Measurements from ENCODE around the gene PPP1R13B.

PPP1R13B gene

GRCh38 chr14:103731916-103732867 lies 115.2 kb downstream of the PPP1R13B start:
- no peak overlapping the region for H3K9ac ChIP-seq (ENCODE audit: low read length)
- H3K4me3 ChIP-seq (ENCODE audit: low read length) = no peak overlapping the region
- H3K27ac ChIP-seq (ENCODE audit: low read depth, low read length) = no peak overlapping the region
- H3K36me3 ChIP-seq (ENCODE audit: control insufficient read depth, insufficient read depth, low read length) = peaks cover 39% of the 10 kb centered on the region
- H3K27me3 ChIP-seq (ENCODE audit: control insufficient read depth, insufficient read depth, low read length) = no peaks in the 10 kb centered on the region
- H3K4me1 ChIP-seq (ENCODE audit: control insufficient read depth, insufficient read depth, low read length) = peaks cover 3% of the 10 kb centered on the region

- H3K4me1 ChIP-seq (ENCODE audit: control insufficient read depth, insufficient read depth, low read length) = peaks cover 1% of the 10 kb centered on the region
- no peak overlapping the region for H3K27ac ChIP-seq (ENCODE audit: low read depth, low read length)
- no peak overlapping the region for H3K4me3 ChIP-seq (ENCODE audit: low read length)
- peaks cover 37% of the 10 kb centered on the region for H3K36me3 ChIP-seq (ENCODE audit: control insufficient read depth, insufficient read depth, low read length)
- no peaks in the 10 kb centered on the region for H3K27me3 ChIP-seq (ENCODE audit: control insufficient read depth, insufficient read depth, low read length)
- H3K9ac ChIP-seq (ENCODE audit: low read length) = no peak overlapping the region
Observed at GRCh38 chr14:103731481-103731880, 115.9 kb downstream of the PPP1R13B start.

- no peaks in the 10 kb centered on the region for H3K4me1 ChIP-seq (ENCODE audit: control insufficient read depth, insufficient read depth, low read length)
- H3K4me3 ChIP-seq (ENCODE audit: low read length) = no peak overlapping the region
- H3K27ac ChIP-seq (ENCODE audit: low read depth, low read length) = no peak overlapping the region
- H3K27me3 ChIP-seq (ENCODE audit: control insufficient read depth, insufficient read depth, low read length) = no peaks in the 10 kb centered on the region
- no peak overlapping the region for H3K9ac ChIP-seq (ENCODE audit: low read length)
- H3K36me3 ChIP-seq (ENCODE audit: control insufficient read depth, insufficient read depth, low read length) = peaks cover 36% of the 10 kb centered on the region
Observed at GRCh38 chr14:103730490-103731035, 116.8 kb downstream of the PPP1R13B start.

- Histone ChIP-seq H3K27me3 (ENCODE audit: control insufficient read depth, insufficient read depth, low read length) (no peaks in the 10 kb centered on the region), H3K36me3 (ENCODE audit: control insufficient read depth, insufficient read depth, low read length) (peaks cover 36% of the 10 kb centered on the region), H3K9ac (ENCODE audit: low read length) (no peak overlapping the region), H3K4me1 (ENCODE audit: control insufficient read depth, insufficient read depth, low read length) (no peaks in the 10 kb centered on the region), H3K27ac (ENCODE audit: low read depth, low read length) (no peak overlapping the region), H3K4me3 (ENCODE audit: low read length) (no peak overlapping the region)
Observed at GRCh38 chr14:103729496-103730448, 117.6 kb downstream of the PPP1R13B start.

- H3K9ac ChIP-seq (ENCODE audit: low read length) = no peak overlapping the region
- peaks cover 10% of the 10 kb centered on the region for H3K4me1 ChIP-seq (ENCODE audit: control insufficient read depth, insufficient read depth, low read length)
- no peak overlapping the region for H3K4me3 ChIP-seq (ENCODE audit: low read length)
- peaks cover 31% of the 10 kb centered on the region for H3K36me3 ChIP-seq (ENCODE audit: control insufficient read depth, insufficient read depth, low read length)
- H3K27ac ChIP-seq (ENCODE audit: low read depth, low read length) = no peak overlapping the region
- no peaks in the 10 kb centered on the region for H3K27me3 ChIP-seq (ENCODE audit: control insufficient read depth, insufficient read depth, low read length)
Observed at GRCh38 chr14:103728721-103729120, 118.7 kb downstream of the PPP1R13B start.

- no peak overlapping the region for H3K9ac ChIP-seq (ENCODE audit: low read length)
- peaks cover 16% of the 10 kb centered on the region for H3K4me1 ChIP-seq (ENCODE audit: control insufficient read depth, insufficient read depth, low read length)
- H3K27ac ChIP-seq (ENCODE audit: low read depth, low read length) = no peak overlapping the region
- H3K27me3 ChIP-seq (ENCODE audit: control insufficient read depth, insufficient read depth, low read length) = no peaks in the 10 kb centered on the region
- H3K36me3 ChIP-seq (ENCODE audit: control insufficient read depth, insufficient read depth, low read length) = peaks cover 26% of the 10 kb centered on the region
- no peak overlapping the region for H3K4me3 ChIP-seq (ENCODE audit: low read length)
Observed at GRCh38 chr14:103728141-103728540, 119.2 kb downstream of the PPP1R13B start.

GRCh38 chr14:103727313-103727980 lies 119.9 kb downstream of the PPP1R13B start:
- Histone ChIP-seq H3K36me3 (ENCODE audit: control insufficient read depth, insufficient read depth, low read length) (peaks cover 25% of the 10 kb centered on the region), H3K9ac (ENCODE audit: low read length) (no peak overlapping the region), H3K4me3 (ENCODE audit: low read length) (no peak overlapping the region), H3K4me1 (ENCODE audit: control insufficient read depth, insufficient read depth, low read length) (peaks cover 20% of the 10 kb centered on the region), H3K27ac (ENCODE audit: low read depth, low read length) (no peak overlapping the region), H3K27me3 (ENCODE audit: control insufficient read depth, insufficient read depth, low read length) (no peaks in the 10 kb centered on the region)

- H3K4me1 ChIP-seq (ENCODE audit: control insufficient read depth, insufficient read depth, low read length) = peaks cover 20% of the 10 kb centered on the region
Observed at GRCh38 chr14:103726474-103726873, 120.9 kb downstream of the PPP1R13B start.

GRCh38 chr14:103725739-103726395 lies 121.5 kb downstream of the PPP1R13B start:
- H3K4me3 ChIP-seq (ENCODE audit: low read length) = no peak overlapping the region
- H3K36me3 ChIP-seq (ENCODE audit: control insufficient read depth, insufficient read depth, low read length) = peaks cover 25% of the 10 kb centered on the region
- H3K9ac ChIP-seq (ENCODE audit: low read length) = no peak overlapping the region
- peaks cover 20% of the 10 kb centered on the region for H3K4me1 ChIP-seq (ENCODE audit: control insufficient read depth, insufficient read depth, low read length)
- no peaks in the 10 kb centered on the region for H3K27me3 ChIP-seq (ENCODE audit: control insufficient read depth, insufficient read depth, low read length)
- no peak overlapping the region for H3K27ac ChIP-seq (ENCODE audit: low read depth, low read length)

More at GRCh38 chr14:103726474-103726873, 120.9 kb downstream of the PPP1R13B start:
- H3K36me3 ChIP-seq (ENCODE audit: control insufficient read depth, insufficient read depth, low read length) = peaks cover 25% of the 10 kb centered on the region
- no peak overlapping the region for H3K27ac ChIP-seq (ENCODE audit: low read depth, low read length)
- H3K9ac ChIP-seq (ENCODE audit: low read length) = no peak overlapping the region
- H3K27me3 ChIP-seq (ENCODE audit: control insufficient read depth, insufficient read depth, low read length) = no peaks in the 10 kb centered on the region
- no peak overlapping the region for H3K4me3 ChIP-seq (ENCODE audit: low read length)

- H3K4me1 ChIP-seq (ENCODE audit: control insufficient read depth, insufficient read depth, low read length) = peaks cover 20% of the 10 kb centered on the region
- peaks cover 20% of the 10 kb centered on the region for H3K36me3 ChIP-seq (ENCODE audit: control insufficient read depth, insufficient read depth, low read length)
- H3K27ac ChIP-seq (ENCODE audit: low read depth, low read length) = no peak overlapping the region
Observed at GRCh38 chr14:103725001-103725682, 122.2 kb downstream of the PPP1R13B start.

GRCh38 chr14:103724116-103724515 lies 123.3 kb downstream of the PPP1R13B start:
- no peaks in the 10 kb centered on the region for H3K27me3 ChIP-seq (ENCODE audit: control insufficient read depth, insufficient read depth, low read length)
- no peak overlapping the region for H3K4me3 ChIP-seq (ENCODE audit: low read length)
- H3K36me3 ChIP-seq (ENCODE audit: control insufficient read depth, insufficient read depth, low read length) = peaks cover 10% of the 10 kb centered on the region
- H3K27ac ChIP-seq (ENCODE audit: low read depth, low read length) = peak overlapping the region; percentile 76
- H3K4me1 ChIP-seq (ENCODE audit: control insufficient read depth, insufficient read depth, low read length) = peaks cover 20% of the 10 kb centered on the region
- no peak overlapping the region for H3K9ac ChIP-seq (ENCODE audit: low read length)

More at GRCh38 chr14:103725001-103725682, 122.2 kb downstream of the PPP1R13B start:
- H3K27me3 ChIP-seq (ENCODE audit: control insufficient read depth, insufficient read depth, low read length) = no peaks in the 10 kb centered on the region
- H3K9ac ChIP-seq (ENCODE audit: low read length) = no peak overlapping the region
- no peak overlapping the region for H3K4me3 ChIP-seq (ENCODE audit: low read length)
